ENCODE results near the gene MAMDC4.

The MAMDC4 gene

GRCh38 chr9:136848393-136849037 is 3.6 kb upstream of the MAMDC4 start:
- POLR2A ChIA-PET = interaction anchor here (0.7 to 1.4 kb wide), 9 partner anchors 8 to 309 kb away, joined by 3 to 6 read pairs (median 4); partner anchors contain the start of genes RABL6 and TRAF2
- DNase-seq (ENCODE audit: extremely low spot score) = peak; percentile 68
- TF ChIP-seq NFRKB (IDR thresholded peaks at IDR 0.05) (no peak), FOXM1 (IDR thresholded peaks at IDR 0.05; ENCODE audit: borderline replicate concordance) (no peak), TARDBP (IDR thresholded peaks at IDR 0.05) (no peak)
- CTCF ChIA-PET = interaction anchor here (1.3 kb wide), 1 partner anchor 181 kb away, joined by 3 read pairs; no protein-coding TSS in a partner anchor

GRCh38 chr9:136849038-136849959 is 2.8 kb upstream of the MAMDC4 start, which contains the start of gene PHPT1:
Gene PHPT1, plus strand, starts transcription at chr9:136849409. Its CDS starts 22 bp downstream, at chr9:136849431.
- CTCF ChIA-PET = interaction anchor here (1.3 kb wide), 1 partner anchor 180 kb away, joined by 3 read pairs; no protein-coding TSS in a partner anchor
- peak; percentile 97 for DNase-seq (ENCODE audit: extremely low spot score)
- POLR2A ChIA-PET = interaction anchor here (1.5 kb wide), 1 partner anchor 32 kb away, joined by 3 read pairs; no protein-coding TSS in a partner anchor
- TF ChIP-seq NFRKB (IDR thresholded peaks at IDR 0.05) = no peak
- peak; percentile 81 for TF ChIP-seq L3MBTL2 (conservative IDR thresholded peaks at IDR 0.05)

- no peak for DNase-seq (ENCODE audit: extremely low spot score)
- ChIA-PET POLR2A (interaction anchor here (1.5 to 1.8 kb wide), 2 partner anchors 16 to 32 kb away, joined by 3 to 6 read pairs; partner anchors contain the start of gene EDF1), CTCF (no interaction called here)
- TF ChIP-seq FOXK2 (IDR thresholded peaks at IDR 0.05) (no peak), ZNF384 (IDR thresholded peaks at IDR 0.05) (no peak), LEF1 (IDR thresholded peaks at IDR 0.05; ENCODE audit: borderline replicate concordance) (no peak), TARDBP (IDR thresholded peaks at IDR 0.05) (no peak)
Measured at GRCh38 chr9:136849960-136850865, 1.9 kb upstream of the MAMDC4 start.

GRCh38 chr9:136850866-136851775 is 1.0 kb upstream of the MAMDC4 start:
- no peak for DNase-seq (ENCODE audit: extremely low spot score)
- TF ChIP-seq HDGF (IDR thresholded peaks at IDR 0.05; ENCODE audit: borderline replicate concordance) = no peak
- TF ChIP-seq ARNT (IDR thresholded peaks at IDR 0.05) = no peak
- TF ChIP-seq LEF1 (IDR thresholded peaks at IDR 0.05; ENCODE audit: borderline replicate concordance) = no peak
- TF ChIP-seq SUZ12 (IDR thresholded peaks at IDR 0.05) = no peak
- TF ChIP-seq PKNOX1 (IDR thresholded peaks at IDR 0.05) = no peak
- TF ChIP-seq FOXA1 (IDR thresholded peaks at IDR 0.05) = no peak
- TF ChIP-seq BHLHE40 (IDR thresholded peaks at IDR 0.05; ENCODE audit: borderline replicate concordance) = no peak
- no peak for TF ChIP-seq NFRKB (IDR thresholded peaks at IDR 0.05)
- TF ChIP-seq ELF4 (IDR thresholded peaks at IDR 0.05) = no peak
- CTCF ChIA-PET = no interaction called here
- POLR2A ChIA-PET = interaction anchor here (1.5 to 1.8 kb wide), 2 partner anchors 15 to 31 kb away, joined by 3 to 6 read pairs; partner anchors contain the start of gene EDF1

- DNase-seq (ENCODE audit: extremely low spot score) = no peak
- POLR2A ChIA-PET = interaction anchor here (1.2 kb wide), 1 partner anchor 13 kb away, joined by 3 read pairs; the partner anchor contains the start of gene EDF1
- CTCF ChIA-PET = no interaction called here
- no peak for TF ChIP-seq SUZ12 (IDR thresholded peaks at IDR 0.05)
- no peak for TF ChIP-seq BHLHE40 (IDR thresholded peaks at IDR 0.05; ENCODE audit: borderline replicate concordance)
- TF ChIP-seq CTBP1 (IDR thresholded peaks at IDR 0.05; ENCODE audit: borderline replicate concordance) = no peak
- TF ChIP-seq FOXA1 (IDR thresholded peaks at IDR 0.05) = no peak
- no peak for TF ChIP-seq FOXK2 (IDR thresholded peaks at IDR 0.05)
Measured at GRCh38 chr9:136852664-136853595, 784 bp downstream of the MAMDC4 start.

- ChIA-PET POLR2A (no interaction called here), CTCF (no interaction called here)
- TF ChIP-seq SP1 (IDR thresholded peaks at IDR 0.05) (no peak), CTBP1 (IDR thresholded peaks at IDR 0.05; ENCODE audit: borderline replicate concordance) (no peak), FOXK2 (IDR thresholded peaks at IDR 0.05) (no peak), BHLHE40 (IDR thresholded peaks at IDR 0.05; ENCODE audit: borderline replicate concordance) (no peak), L3MBTL2 (conservative IDR thresholded peaks at IDR 0.05) (no peak), ELF4 (IDR thresholded peaks at IDR 0.05) (no peak), LEF1 (IDR thresholded peaks at IDR 0.05; ENCODE audit: borderline replicate concordance) (no peak), ZNF384 (IDR thresholded peaks at IDR 0.05) (no peak)
- DNase-seq (ENCODE audit: extremely low spot score) = no peak
Measured at GRCh38 chr9:136853596-136854112, 1.5 kb downstream of the MAMDC4 start.
